Posterior vena cava (tissue), 2 donors: ENCODE data around the gene DAND5. TPM values are rescaled to one million over a fixed set of nuclear protein-coding genes. Genes with fewer than 3 reads are reported as not detected.
"Not testable (repeated sequence)": the region's sequence is repeated elsewhere in the genome, so short reads cannot be mapped to it uniquely, and the experiment has no call there.

Experiments
- DNase-seq: peaks from one replicate; pipeline ENCODE4 v3.0.0-alpha.2; 2020; ENCODE audit warnings: low spot score
- intact Hi-C, 2 donors: fragments of 100-400 bp; cut with DNase I; formaldehyde crosslinking; loops; one replicate each; pipeline versions ENCODE4 v1.14.1 to v1.14.2; 2022 to 2023
- total RNA-seq, 2 donors: library from RNA; stranded (reverse); fragmentation: NEBNext Ultra II Directional; extraction: Animal tissue kit (Norgen Biotek cat#: 25700); gene quantifications; one replicate each; pipeline ENCODE4 v1.2.1, GENCODE V29; 2021
- donor health status: DM: yes; HTN: yes; CAD: no.
- donor health status: DM: yes; HTN: yes; CAD: no.

DAND5 gene
- total RNA-seq, 2 donors from 2014 or later, result not detected

DNA sequence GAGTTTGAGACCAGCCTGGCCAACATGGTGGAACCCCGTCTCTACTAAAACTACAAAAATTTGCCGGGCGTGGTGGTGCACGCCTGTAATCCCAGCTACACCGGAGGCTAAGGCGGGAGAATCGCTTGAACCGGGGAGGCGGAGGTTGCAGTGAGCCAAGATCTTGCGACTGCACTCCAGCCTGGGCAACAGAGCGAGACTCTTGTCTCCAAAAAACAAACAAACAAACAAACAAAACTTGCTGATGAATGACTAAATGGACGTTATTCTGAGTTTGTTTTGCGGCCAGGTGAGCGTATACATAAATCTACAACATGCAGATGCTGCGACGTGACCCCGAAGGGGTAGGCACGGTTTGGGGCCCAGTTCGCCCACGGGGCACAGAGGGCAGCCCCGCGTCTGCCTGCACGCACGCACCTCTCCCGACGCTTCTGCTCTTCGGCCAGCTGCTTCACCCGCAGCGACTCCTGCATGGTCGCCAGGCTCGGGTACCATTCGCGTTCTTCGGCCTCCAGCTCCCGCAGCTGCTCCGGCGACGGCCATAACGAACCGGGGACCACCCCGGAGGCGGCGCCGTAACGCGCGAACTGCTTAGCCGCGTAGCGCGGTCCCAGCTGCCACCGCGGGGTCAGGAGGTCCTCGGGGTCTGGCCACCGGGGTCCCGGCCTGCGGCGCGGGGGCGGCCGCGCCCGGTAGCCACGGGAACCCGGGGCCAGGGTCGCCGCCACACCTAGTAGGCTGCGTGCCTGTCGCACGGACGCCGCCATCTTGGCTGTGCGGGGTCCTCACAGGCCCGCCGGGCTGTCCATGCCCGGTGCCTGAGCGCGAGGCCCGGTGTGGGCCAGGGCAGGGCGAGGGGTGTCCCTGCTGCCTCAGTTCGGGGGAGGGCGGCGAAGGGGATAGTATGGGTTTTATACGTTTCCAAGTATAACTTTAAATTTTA, 12.7 kb upstream of the DAND5 start, which contains the start of gene GADD45GIP1:
GADD45GIP1 (minus strand) TSS at position 778 of the 943 bp plus-strand sequence; CDS start at position 767, 11 bp downstream.
- DNase-seq, result peak; percentile 93
- intact Hi-C loops, result no loop called here

DNA sequence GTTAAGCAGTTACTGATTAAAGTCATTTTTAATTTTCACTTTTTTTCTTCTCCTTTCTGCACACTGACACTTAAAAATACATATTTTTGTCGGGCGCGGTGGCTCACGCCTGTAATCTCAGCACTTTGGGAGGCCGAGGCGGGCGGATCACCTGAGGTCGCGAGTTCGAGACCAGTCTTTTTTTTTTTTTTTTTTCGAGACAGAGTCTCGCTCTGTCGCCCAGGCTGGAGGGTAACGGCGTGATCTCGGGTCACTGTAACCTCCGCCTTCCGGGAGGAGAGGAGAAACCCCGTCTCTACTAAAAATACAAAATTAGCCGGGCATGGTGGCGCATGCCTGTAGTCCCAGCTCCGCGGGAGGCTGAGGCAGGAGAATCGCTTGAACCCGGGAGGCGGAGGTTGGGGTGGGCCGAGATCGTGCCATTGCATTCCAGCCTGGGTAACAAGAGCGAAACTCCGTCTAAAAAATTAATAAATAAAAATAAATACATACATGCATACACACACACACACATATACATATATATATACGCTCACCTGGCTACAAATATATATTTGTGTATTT, 11.9 kb upstream of the DAND5 start:
- intact Hi-C loops, DNase-seq: not testable (repeated sequence)

DNA sequence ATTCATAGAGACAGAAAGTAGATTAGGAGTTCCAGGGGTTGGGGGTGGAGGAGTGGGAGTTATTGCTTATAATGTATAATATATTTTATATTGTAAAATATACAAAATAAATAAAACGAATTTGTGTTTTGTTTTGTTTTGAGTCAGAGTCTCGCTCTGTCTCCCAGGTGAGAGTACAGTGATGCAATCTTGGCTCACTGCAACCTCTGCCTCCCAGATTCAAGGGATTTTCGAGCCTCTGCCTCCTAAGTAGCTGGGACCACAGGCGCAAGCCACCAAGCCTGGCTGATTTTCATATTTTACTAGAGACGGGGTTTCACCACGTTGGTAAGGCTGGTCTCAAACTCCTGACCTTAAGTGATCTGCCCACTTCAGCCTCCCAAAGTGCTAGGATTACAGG, 9.9 kb upstream of the DAND5 start:
- DNase-seq, result no peak
- intact Hi-C loops, result no loop called here

DNA sequence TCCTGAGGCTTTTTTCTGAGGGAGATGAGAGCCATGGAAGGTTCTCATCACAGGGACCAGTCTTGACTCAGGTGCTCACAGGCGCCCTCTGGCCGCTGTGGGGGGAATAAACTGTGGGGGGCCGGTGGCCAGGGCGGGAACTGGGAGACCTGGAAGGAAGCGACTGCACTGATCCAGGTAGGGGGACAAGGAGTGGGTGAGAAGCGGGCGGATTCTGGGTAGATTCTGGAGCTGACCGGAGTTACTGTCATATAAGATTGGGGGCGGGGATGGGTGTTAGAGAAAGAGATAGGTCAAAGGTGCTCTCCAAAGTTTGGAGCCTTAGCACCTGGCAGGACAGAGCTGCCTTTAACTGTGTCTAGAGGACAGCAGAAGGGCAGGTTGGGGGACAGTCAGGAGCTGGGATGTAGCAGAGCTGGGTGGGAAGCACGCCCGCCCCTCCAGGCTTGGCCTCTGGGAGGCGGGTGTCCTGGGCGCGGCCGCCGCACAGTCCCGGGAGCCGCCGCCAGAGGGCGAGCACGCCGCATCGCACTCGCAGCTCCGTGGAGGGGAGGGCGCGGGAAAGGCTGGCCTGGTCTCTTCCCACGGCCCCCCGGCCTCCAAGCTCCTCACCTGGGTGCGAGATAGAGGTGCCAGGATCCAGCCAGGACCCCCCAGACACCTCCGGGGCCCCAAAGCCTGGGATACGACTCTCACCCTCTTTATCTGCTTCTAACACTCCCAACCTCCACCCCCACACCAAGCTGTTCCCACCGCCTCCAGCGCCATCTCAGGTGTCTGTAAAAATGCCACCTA, 4.2 kb upstream of the DAND5 start:
- intact Hi-C loops, result no loop called here
- peak; percentile 93 for DNase-seq

DNA sequence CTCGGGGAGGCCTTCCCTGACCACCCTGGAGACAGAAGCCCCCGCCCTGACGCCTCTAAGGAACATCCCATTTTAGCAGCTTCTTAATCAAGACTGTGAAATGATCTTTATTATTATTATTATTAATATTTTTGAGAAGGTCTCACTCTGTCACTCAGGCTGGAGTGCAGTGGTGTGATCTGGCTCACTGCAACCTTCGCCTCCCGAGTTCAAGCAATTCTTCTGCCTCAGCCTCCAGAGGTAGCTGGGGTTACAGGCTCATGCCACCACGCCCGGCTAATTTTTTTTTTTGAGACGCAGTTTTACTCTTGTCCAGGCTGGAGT, 3.6 kb upstream of the DAND5 start:
- intact Hi-C loops, result no loop called here
- no peak for DNase-seq

DNA sequence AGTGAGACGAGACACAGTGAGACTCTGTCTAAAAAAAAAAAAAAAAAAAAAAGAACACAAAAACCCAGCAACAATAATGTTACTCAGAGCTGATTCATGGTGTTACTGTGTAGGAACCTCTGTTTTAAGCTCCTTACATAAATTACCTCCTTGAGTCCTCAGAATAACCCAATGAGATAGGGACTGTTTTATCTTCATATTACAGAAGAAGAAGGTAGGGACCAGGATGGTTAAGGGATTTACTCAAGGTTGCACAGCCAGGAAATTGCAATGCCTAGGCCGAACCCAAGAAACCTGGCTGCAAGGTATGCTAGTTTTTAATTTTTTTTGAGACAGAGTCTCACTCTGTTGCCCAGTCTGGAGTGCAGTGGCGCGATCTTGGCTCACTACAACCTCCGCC, 1.5 kb upstream of the DAND5 start:
- DNase-seq, result no peak
- intact Hi-C loops, result no loop called here

DNA sequence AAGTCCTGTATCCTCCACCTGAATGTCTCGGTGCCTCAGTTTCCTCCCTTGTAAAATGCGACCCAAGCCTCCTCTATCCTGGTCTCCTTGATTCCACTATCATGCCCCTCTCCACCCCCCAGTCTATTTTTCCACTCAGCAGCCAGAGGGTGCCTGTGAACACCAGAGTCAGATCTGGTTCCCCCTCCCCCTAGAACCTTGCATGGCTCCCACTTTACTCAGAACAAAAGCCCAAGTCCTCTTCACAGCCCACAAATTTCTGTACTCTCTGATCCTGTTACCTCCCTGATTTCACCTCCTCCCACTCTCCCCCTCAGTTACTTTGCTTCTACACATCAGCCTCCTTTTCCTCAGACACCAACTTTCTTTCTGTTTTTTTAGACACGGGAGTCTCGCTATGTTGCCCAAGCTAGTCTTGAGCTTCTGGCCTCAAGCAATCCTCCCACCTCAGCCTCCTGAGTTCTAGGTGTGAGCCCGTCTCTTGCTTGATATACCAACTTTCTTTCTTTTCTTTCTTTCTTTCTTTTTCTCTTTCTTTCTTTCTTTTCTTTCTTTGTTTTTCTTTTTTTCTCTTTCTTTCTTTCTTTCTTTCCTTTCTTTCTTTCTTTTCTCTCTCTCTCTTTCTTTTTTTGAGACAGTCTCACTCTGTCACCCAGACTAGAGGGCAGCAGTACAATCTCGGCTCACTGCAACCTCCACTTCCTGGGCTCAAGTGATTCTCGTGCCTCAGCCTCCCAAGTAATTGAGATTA, 869 bp downstream of the DAND5 start:
- DNase-seq, result no peak
- intact Hi-C loops, result no loop called here

DNA sequence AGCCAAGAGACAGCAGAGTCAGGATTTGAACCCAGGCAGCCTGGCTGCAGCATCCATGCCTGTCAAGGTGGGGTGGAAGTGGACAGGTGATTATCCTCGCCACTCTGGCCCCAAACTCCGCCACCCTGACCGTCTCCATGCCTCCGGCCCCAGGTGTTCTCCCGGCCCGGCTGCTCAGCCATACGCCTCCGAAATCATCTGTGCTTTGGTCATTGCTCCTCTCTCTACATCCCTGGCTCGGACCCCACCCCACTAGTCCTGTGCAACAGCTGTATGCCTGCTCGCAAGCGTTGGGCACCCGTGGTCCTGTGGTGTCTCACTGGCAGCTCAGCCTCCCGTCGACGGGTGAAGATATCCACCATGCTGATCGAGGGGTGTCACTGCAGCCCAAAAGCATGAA, 3.9 kb downstream of the DAND5 start:
- DNase-seq, result no peak
- intact Hi-C loops, result no loop called here

DNA sequence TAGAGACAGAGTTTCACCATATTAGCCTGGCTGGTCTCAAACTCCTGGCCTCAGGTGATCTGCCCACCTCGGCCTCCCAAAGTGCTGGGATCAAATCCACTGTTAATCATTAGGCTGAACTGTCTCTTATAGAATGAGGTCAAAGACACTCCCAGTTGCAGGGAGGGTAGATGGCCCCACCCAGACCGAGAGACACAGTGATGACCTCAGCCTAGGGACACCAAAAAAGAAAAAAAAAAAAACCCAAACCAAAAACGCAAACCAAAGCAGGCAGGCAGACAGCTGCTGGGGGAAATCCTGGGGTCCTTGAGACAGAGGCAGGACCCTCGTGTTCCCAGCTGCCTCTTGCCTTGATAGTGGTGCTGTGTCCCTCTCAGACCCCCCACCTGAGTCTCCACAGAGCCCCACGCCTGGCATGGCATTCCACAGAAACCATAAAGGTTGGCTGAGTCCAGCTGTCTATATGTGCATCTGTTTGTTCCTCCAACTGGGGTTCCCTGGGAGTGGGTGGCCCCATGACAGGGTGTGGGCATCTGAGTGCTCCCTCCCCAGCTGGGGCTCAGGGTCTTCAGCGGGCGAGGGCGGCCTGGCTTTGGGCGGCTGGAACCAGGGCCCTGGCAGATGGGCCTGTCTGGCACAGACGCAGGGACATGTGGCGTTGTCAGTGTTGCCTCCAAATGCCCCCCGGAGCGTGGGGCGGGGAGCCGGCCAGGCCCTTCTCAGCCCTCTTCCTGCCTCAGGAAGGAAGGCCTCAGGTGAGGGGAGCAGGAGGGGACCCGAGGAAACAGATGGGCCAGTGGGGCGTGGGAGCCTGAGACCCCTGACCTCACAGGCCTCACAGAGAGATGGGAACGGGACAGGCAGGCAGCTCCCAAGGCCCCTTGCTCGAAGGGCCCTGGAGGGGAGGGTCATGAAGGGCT, 5.2 kb downstream of the DAND5 start:
- intact Hi-C loops, result loop anchor here (5.0 kb wide), 3 partner anchors 288 to 1113 kb away; partner anchors contain the start of gene C19orf67 (in 1 of the 2)

DNA sequence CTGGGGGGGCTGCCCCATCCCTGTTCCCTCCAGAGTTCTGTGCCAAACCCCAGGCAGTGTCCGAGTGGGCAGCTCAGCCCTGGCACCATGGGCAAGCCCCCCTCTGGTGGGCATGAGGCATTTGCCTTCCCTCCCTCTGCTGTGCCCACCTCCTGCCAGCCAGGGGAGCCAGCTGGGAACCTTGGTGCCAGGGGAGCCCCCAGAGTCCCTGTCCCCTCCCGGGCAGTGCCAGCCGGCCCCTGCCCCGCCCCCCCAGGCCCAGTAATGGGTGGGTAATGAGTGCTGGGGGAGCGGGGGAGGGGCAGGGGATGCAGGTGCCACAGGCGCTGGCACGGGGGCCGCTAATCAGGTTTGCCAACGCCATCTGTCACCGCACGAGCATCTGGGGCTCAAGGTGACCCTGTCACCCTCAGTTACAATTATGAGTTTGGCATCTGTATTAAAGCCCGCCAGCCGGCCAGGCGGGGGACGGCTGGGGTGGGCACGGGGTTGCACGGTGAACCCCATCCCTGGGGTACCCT, 5.9 kb downstream of the DAND5 start:
- no peak for DNase-seq
- intact Hi-C loops, result loop anchor here (5.0 kb wide), 3 partner anchors 287 to 1112 kb away; partner anchors contain the start of gene C19orf67 (in 1 of the 2)

More for the DNA sequence above, 5.2 kb downstream of the DAND5 start:
- DNase-seq, result no peak

DNA sequence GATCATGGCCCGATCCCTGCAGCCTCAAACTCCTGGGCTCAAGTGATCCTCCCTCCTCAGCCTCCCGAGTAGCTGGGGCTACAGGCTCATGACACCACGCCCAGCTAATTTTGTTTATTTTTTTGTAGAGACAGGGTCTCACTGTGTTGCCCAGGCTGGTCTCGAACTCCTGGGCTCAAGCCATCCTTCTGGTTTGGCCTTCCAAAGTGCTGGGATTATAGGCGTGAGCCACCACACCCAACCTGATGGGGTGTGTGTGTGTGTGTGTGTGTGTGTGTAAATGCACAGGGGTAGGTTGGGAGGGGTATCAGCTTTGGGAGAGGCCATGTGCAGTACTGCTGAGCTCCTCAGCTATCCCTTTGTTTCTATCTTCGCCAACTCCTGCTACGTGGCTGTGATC, 6.7 kb downstream of the DAND5 start:
- not testable (repeated sequence) for DNase-seq
- intact Hi-C loops, result loop anchor here (5.0 kb wide), 3 partner anchors 286 to 1111 kb away; partner anchors contain the start of gene C19orf67 (in 1 of the 2)

DNA sequence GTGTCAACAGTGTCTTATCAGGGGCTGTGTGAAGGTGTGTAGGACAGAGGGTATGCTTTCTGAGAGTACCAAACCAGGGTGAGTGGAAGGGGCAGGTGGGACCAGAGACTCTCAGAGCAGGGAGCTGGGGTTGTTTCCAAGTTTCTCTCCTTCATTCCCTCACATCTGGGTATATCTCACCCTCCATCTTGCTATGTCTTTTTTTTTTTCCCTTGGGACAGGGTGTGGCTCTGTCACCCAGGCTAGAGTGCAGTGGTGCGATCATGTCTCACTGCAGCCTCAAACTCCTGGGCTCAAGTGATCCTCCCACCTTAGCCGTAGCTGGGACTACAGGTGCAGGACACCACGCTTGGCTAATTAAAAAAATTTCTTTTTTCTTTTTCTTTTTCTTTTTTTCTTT, 10.6 kb downstream of the DAND5 start:
- intact Hi-C loops, result loop anchor here (5.0 kb wide), 4 partner anchors 117 to 1107 kb away; partner anchors contain the start of gene C19orf67 (in 1 of the 2)
- no peak for DNase-seq

DNA sequence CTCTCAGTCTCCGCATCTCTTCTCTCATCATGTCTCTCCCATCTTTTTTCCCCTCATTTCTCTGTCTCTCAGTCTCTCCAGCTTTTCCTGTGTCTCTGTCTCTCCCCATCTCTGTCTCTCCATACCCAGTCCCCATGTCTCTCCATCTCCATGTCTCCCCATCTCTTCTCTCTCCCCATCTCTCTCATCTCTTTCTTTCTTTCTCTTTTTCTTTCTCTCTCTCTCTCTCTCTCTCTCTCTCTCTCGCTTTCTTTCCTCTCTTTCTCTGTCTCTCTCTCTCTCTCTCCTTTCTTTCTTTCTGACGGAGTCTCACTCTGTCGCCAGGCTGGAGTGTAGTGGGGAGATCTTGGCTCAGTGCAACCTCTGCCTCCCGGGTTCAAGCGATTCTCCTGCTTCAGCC, 13.3 kb downstream of the DAND5 start:
- DNase-seq, result no peak
- intact Hi-C loops, result loop anchor here in 1 of 2 donors (5.0 kb wide), 1 partner anchor 115 kb away; no protein-coding TSS in a partner anchor

DNA sequence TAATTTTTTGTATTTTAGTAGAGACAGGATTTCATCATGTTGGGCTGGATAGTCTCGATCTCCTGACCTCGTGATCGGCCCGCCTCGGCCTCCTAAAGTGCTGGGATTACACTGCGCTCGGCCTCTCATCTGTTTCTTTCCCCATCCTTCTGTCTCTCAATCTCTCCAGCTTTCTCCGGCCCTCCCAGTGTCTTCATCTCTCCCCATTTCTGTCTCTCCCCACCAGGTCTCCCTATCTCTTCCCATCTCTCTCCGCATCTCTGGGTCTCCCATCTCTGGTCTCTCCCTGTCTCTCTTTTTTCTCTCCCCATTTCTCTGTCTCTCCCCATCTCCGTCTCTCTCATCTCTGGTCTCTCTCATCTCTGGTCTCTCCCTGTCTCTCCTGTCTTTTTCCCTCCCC, 13.7 kb downstream of the DAND5 start:
- intact Hi-C loops, result loop anchor here in 1 of 2 donors (5.0 kb wide), 1 partner anchor 114 kb away; no protein-coding TSS in a partner anchor
- no peak for DNase-seq

DNA sequence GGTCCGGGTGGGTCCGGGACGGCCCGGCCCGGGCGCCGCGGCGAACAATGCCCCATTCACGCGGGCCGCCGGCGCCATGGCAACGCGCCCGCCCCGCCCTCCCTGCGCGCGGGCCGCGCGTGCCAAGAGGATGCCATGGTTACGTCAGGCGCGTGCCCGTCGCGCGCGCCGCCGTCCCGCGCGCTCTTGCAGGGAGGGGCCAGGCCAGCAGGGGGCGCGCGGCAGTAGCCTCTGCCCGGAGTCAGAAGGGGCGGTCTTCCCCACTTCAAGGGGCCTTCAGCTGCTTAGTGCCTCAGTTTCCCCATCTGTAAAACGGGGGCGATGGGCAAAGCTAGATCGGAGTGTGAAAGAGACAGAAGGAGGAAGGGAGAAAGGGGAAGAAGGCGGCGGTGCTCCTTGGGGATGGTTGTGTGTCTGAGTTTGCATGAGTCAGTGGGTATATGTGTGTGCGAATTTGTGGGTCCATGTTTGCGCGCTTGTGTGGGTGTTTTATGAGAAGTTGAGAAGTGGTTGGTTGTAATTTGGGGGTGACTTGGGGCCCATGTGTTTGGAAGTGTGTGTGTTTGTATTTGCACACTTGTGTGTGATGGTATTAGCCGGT, 14.3 kb downstream of the DAND5 start:
- peak; percentile 93 for DNase-seq
- intact Hi-C loops, result loop anchor here (2.0 to 5.0 kb wide), 2 partner anchors 111 to 114 kb away; no protein-coding TSS in a partner anchor

DNA sequence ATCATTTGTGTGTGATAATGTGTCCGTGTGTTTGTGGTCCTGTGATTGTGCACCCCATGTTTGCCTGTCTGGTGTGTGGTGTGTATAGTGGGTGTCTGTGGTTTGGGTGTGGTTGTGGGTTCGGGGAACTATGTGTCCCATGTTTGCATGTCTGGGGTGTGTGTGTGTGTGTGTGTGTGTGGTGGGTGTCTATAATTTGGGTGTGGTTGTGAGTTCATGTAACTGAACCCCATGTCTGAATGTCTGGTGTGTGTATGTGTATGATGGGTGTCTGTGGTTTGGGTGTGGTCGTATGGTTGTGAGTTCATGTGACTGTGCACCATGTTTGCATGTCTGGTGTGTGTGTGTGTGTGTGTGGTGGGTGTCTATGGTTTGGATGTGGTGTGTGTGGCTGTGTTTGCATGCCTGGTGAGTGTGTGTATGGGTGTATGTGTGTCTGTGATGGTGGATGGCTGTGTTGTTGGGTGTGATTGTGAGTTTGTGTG, 14.8 kb downstream of the DAND5 start:
- no peak for DNase-seq
- intact Hi-C loops, result loop anchor here (2.0 to 5.0 kb wide), 2 partner anchors 111 to 113 kb away; no protein-coding TSS in a partner anchor

DNA sequence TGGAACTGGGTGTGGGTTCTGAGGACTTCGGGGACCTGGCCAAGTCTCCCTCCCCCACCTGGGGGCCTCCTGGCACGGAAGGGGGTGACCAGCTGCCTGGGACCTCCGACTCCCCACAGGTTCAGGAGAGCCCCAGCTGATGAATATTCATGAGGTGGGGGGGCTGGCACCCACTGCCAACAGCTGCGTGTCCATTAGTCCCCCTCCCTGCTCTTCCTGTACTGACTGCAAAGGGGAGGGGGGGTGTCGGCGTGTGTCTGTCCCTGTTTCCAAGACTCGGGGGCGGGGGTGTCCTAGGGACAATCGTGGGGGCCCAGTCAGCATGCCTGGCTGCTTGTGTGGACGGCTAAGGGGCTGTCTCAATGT, 15.3 kb downstream of the DAND5 start:
- intact Hi-C loops, result loop anchor here (2.0 to 5.0 kb wide), 2 partner anchors 110 to 113 kb away; no protein-coding TSS in a partner anchor

More for the DNA sequence above, 15.3 kb downstream of the DAND5 start:
- no peak for DNase-seq
